GM08714 (cell line): Measurements from ENCODE around the gene SPTBN1.
"Not testable (repeated sequence)": the region's sequence is repeated elsewhere in the genome, so short reads cannot be mapped to it uniquely, and the experiment has no call there.

Experiments
- H3K4me3 ChIP-seq: fragments of 200-500 bp; sonication (Bioruptor generic); 2 replicates; pipeline ENCODE4 v1.5.1; 2014; ENCODE audit warnings: mild to moderate bottlenecking, low read length, inconsistent platforms
- ZNF274 ChIP-seq: IDR thresholded peaks from 2 replicates; pipeline ENCODE4 v1.6.1; 2012; ENCODE audit warnings: mild to moderate bottlenecking, low read depth, low read length

The SPTBN1 gene

DNA sequence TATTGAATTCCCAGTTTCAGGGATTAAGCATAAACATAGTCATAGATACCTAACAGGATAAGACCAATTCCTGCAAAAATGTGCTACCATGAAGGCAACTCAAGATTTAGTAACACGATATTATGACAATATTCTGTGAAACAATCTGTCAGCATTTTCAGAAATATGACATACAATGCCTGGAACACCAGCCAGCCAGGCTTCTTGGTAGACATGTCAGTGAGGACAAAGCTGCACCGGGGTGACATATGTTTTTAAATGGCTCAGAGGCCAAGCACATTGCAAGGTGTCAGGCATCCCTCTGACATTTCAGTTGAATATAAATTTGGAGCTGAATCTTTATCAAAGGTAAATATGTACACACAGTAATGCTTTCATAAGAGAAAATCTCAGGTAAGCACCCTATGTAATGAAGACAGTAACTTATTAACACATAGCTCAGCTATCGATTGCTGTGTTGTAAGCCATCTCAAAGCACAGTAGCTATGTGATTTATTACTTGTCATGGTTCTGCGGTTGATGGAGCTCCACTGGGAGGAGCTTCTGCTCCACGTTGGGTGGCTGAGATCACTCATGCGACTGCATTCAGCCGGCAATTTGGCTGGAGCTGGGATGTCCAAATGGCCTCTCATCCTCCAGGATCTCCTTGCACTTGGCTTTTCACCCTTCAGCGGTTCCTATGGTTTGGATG lies 235.5 kb downstream of the SPTBN1 start:
- no peak for TF ChIP-seq ZNF274
- H3K4me3 ChIP-seq: no peak overlapping the region

DNA sequence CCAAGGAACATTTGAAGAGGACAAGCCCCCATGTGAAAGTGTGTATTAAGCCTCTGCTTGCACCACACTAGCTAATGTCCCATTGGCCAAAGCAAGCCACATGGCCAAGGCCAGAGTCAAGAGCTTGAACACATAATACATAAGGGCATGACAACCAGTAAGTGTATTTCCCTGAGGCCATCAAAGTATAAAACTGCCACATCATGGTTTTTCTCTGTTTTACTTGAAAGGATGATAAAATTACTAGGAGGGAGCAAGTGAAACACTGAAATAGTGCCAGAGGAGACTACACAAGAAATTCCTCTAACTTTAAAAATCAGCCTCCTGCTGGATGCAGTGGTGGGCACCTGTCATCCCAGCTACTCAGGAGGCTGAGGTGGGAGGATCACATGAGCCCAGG lies 236.4 kb downstream of the SPTBN1 start:
- H3K4me3 ChIP-seq: no peak overlapping the region

DNA sequence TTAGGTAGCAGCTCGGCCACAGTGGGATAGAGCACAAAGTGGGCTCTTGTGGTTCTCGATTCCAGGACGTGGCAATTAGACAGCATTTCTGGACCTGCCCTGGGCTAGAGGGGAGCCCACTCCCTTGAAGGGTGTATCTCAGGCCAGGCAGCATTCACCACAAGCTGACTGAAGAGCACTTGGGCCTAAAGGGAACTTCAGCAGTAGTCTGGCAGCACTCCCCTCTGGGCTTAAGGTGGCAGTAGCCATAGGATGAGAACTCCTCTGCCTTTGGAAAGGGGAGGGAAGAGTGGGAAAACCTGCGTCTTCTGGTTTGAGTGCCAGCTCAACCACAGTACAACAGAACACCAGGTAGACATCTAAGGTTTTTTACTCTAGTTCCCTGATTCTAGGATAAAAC lies 239.3 kb downstream of the SPTBN1 start:
- H3K4me3 ChIP-seq: no peak overlapping the region
- TF ChIP-seq ZNF274: no peak

More for the DNA sequence above, 236.4 kb downstream of the SPTBN1 start:
- TF ChIP-seq ZNF274: no peak

DNA sequence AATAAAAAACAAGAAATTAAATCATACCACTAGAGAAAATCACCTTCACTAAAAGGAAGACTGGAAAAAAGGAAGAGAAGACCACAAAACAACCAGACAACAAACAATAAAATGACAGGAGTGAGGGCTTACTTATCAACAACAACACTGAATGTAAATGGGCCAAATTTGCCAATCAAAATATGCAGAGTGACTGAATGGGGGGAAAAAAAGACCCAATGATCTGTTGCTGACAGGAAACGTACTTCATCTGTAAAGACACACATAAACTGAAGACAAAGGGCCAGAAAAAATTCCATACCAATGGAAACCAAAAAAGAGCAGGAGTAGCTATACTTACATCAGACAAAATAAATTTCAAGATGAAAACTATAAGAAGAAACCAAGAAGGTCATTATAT lies 241.8 kb downstream of the SPTBN1 start:
- H3K4me3 ChIP-seq: no peak overlapping the region
- TF ChIP-seq ZNF274: no peak

DNA sequence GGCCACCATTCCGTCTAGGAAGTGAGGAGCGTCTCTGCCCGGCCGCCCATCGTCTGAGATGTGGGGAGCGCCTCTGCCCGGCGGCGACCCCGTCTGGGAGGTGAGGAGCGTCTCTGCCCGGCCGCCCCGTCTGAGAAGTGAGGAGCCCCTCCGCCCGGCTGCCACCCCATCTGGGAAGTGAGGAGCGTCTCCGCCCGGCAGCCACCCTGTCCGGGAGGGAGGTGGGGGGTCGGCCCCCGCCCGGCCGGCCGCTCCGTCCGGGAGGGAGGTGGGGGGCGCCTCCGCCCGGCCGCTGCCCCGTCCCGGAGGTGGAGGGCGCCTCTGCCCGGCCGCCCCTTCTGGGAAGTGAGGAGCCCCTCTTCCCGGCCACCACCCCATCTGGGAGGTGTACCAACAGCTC lies 242.8 kb downstream of the SPTBN1 start:
- not testable (repeated sequence) for H3K4me3 ChIP-seq

DNA sequence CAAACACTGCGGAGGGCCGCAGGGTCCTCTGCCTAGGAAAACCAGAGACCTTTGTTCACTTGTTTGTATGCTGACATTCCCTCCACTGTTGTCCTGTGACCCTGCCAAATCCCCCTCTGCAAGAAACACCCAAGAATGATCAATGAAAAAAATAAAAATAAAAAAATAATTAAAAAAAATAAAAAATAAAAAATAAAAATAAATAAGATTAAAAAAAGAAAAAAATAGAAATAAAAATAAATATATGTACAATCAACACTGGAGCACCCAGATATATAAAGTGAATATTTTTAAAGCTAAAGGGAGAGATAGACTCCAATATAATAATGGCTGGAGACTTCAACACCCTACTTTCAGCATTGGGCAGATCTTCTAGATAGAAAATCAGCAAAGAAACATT lies 243.5 kb downstream of the SPTBN1 start:
- H3K4me3 ChIP-seq: no peak overlapping the region
- no peak for TF ChIP-seq ZNF274

DNA sequence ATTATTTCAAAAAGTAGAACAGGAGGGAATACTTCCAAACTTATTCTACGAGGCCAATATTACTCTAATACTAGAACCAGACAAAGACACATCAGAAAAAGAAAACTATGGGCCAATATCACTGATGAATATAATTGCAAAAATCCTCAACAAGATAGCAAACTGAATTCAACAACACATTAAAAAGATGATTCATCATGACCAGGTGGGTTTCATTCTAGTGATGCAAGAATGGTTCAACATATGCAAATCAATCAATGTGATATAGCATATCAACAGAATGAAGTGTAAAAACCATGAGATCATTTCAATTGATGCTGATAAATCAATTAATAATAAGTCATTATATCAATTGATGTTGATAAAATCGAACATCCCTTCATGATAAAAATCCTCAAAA lies 244.9 kb downstream of the SPTBN1 start:
- TF ChIP-seq ZNF274: no peak
- no peak overlapping the region for H3K4me3 ChIP-seq

DNA sequence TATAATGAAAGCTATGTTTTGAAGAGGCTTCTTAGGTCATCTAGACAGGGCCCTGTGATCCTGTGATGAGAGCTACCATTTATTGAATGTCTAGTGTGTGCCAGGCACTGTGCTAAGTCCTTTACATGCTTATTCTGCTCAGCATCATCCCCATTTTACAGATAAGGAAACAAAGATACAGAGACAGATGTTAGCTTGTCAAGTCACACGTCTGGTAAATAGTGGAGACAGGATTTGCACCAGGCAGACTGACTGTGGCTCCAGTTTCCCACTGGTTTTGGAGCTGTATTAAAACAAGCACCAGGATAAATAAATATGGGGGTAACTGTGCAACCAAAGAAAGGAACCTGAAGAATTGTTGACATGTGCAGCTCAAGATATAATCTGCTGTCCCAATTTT lies 248.1 kb downstream of the SPTBN1 start:
- no peak for TF ChIP-seq ZNF274
- no peak overlapping the region for H3K4me3 ChIP-seq

DNA sequence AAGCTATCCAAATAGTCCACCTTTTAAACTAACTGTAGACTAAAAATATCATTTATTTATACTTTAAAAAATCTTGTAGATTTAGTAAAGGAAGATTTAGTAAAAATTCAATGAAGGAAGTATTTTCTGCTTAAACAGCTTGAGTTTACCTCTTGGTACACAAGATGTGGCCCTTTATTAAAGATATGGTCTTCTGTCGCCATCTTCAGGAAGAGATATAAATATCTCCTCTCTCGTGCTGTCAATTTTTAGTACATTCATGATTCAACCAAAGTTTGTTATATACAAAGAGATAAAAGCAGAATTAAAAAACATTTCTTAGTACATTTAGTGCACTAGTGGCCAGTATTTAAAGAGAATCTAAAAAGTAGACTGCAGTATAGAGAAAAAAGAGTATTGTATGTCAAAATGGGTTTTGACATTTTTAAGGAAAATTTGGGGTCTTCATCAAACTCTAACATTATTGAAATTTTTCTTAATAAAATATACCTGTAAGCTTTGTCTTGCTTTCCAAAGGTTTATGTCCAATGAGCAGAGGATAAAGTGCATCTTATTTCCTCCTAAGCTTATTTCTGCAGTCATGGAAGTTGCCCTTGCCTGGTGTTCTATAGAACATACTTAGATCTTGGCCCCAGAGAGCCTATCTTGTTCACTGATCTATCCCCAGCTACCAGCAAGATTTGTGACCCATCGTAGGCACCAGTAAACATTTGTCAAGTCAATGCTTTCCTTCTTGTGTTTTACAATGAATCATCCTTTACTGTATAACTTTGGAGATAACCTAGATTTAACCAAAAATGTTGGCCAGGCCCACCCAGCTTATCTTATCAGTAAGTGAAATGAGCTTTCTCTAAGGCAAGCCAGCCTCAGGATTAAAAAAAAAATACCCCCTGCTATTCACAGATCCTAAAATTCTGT lies 248.8 kb downstream of the SPTBN1 start:
- TF ChIP-seq ZNF274: no peak
- H3K4me3 ChIP-seq: no peak overlapping the region

DNA sequence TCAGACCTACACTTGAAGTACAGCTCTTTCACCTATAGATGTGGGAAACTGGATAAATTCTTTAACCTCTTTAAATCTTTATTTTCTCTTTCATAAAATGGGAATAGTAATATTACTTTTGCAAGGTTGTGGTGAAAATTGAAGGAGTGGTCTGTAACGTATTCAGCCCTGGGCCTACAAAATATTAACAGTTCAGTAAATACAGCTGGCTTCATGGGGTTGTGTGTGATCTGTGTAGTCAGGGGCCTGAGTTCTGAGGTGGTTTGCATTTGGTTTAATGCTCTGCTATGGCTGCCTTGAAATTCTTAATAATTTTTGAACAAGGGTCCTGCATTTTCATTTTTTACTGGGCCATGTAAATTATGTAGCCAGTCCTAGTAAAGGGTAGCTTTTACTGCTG lies 250.5 kb downstream of the SPTBN1 start:
- TF ChIP-seq ZNF274: no peak
- no peak overlapping the region for H3K4me3 ChIP-seq

DNA sequence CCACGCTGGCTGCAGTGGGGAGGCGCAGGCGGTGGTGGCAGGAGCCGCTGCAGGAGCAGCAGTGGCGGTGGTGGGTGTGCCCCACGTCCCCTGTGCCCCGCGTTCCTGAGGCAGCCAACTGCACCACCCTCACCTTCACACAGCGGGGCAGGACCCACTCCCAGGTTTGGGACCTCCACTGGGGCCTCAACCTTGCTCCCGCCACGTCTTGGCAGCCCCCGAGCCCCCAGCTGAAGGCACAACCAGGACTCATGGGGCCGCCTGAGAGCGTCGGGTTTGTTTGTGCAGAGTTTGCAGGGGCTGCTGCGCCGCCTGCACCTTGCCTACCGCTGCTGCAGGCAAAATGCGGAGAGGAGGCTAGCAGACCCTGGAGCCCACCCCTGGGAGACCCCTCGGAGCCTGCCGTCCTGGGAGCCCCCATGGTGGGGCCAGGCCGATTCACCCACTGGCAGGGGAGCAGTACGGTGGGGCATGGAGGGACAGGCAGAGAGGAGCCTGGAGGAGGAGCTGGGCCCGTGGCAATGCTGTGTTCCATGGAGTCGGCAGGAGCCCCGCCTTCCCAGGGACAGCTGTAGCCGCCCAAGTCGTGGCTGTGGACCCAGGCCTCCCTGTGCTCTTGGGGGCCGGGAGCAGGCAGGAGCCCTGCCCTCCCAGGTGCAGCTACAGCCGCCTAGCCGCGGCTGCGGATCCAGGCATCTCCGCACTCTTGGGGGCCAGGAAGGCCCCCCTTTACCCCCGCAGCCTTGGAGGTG lies 252.6 kb downstream of the SPTBN1 start:
- no peak for TF ChIP-seq ZNF274
- peak overlapping the region; percentile 0; the same call in 1 of the 2 replicates for H3K4me3 ChIP-seq

DNA sequence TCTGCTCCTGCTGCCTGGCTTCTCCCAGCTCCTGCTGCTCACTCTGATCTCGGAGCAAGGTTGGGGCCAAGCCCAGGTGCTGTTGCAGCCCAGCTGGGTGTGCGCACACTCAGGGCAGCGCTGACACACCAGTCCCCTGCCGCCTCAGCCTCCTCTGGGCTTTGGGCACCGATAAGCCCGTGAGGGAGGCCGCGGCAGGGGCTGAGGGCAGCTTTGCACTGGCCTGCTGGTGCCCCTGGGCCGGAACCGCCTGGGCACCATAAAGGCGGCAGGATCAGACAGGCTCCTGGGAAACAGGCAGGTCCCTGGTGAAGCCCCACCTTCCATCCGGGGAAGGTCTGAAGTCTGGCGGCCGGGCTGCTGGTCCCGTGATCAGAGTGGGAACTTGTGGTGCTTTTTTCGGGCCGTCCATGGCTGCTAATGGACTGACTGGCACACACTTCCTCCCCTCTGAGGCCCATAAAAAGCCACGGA lies 253.2 kb downstream of the SPTBN1 start:
- no peak overlapping the region; the same call in 1 of the 2 replicates for H3K4me3 ChIP-seq
- no peak for TF ChIP-seq ZNF274

DNA sequence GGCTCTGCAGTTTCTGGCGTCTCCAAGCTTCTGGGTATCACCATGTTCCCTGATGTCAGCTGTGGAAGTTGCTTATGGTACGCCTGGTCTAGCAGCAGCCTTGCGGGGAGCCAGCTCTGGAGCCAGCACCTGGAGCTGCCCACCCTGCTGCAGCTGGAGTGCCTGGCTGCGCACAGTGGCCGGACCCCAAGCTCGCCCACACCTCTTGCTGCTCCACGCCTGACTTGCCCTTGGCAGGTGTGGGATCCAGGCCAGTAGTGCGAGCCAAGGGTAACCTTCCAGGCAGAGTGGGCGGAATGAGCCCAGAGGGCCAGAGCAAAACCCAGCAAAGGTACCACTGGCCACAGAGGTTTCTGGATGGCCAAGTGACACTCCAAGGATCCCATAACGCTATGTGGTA lies 254.1 kb downstream of the SPTBN1 start:
- no peak for TF ChIP-seq ZNF274
- H3K4me3 ChIP-seq: no peak overlapping the region

DNA sequence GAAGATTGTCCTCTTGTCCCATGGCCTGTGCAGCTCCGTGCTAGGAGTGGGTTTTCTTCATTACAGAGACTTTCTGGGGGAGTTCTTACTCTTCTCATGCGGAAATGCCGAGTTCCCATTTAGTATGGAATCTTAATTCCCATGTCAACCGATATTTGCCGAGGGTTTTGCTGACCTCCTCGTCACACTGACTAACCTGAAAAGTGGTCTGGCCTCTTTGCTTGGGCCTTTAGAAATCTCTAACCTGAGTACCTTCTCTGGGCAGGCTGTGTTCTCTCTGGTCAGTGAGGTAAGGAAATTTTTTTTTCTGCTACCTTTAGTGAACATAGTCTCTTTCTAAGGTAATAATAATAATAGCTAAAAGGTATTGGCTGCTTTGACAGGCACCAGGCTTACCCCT lies 256.4 kb downstream of the SPTBN1 start:
- TF ChIP-seq ZNF274: no peak

More for the DNA sequence above, 256.4 kb downstream of the SPTBN1 start:
- no peak overlapping the region for H3K4me3 ChIP-seq
